Natural killer cell treated with Interleukin-12 subunit alpha and Interleukin-12 subunit beta and Interleukin-15 and Interleukin-18, amount 100 ng/mL, for 72 hours (primary cell): Measurements from ENCODE around the gene KRT36. TPM values are rescaled to one million over a fixed set of nuclear protein-coding genes. Genes with fewer than 3 reads are reported as not detected.
A peak's percentile ranks its signal among the peaks of the same experiment; 100 is the strongest.

Experiments
- ATAC-seq, 2 donors: fragments of 150-1000 bp; cut with Tn5 transposase in 1 of 2; sonication (Bioruptor Pico), chemical (Tn5 transposase) in 1 of 2; 2 replicates each; pipeline ENCODE4 v1.10.0; 2021
- DNase-seq: peaks from one replicate; pipeline ENCODE4 v3.0.0; 2022; ENCODE audit warnings: low spot score
- H3K27ac Mint-ChIP-seq, 2 donors: 1 replicate in 1 of 2; 2 replicates in 1 of 2; pipeline ENCODE4 v1.8.0; 2022; ENCODE audit warnings: mixed read lengths in 2 of 2, mild to moderate bottlenecking in 1 of 2, moderate library complexity in 1 of 2
- H3K27me3 Mint-ChIP-seq, 2 donors: 1 replicate in 1 of 2; 2 replicates in 1 of 2; pipeline ENCODE4 v1.8.0; 2022; ENCODE audit warnings: mixed read lengths in 2 of 2
- H3K36me3 Mint-ChIP-seq: one replicate; pipeline ENCODE4 v1.8.0; 2022; ENCODE audit warnings: mixed read lengths
- H3K4me1 Mint-ChIP-seq, 2 donors: 1 replicate in 1 of 2; 2 replicates in 1 of 2; pipeline ENCODE4 v1.8.0; 2022; ENCODE audit warnings: low read depth in 2 of 2, mixed read lengths in 2 of 2, mild to moderate bottlenecking in 1 of 2
- H3K4me3 Mint-ChIP-seq: one replicate; pipeline ENCODE4 v1.8.0; 2022; ENCODE audit warnings: mixed read lengths
- H3K9me3 Mint-ChIP-seq: 2 replicates; pipeline ENCODE4 v1.8.0; 2022; ENCODE audit warnings: mixed read lengths
- total RNA-seq, 2 donors: library from RNA; stranded (reverse); gene quantifications; one replicate each; pipeline ENCODE4 v1.2.3, GENCODE V29; 2022

Gene KRT36
- total RNA-seq, 2 donors from 2014 or later, result not detected

GRCh38 chr17:41500131-41500911 lies 10.6 kb upstream of the KRT36 start:
- H3K4me1 Mint-ChIP-seq, result no peaks in the 10 kb centered on the region
- H3K4me3 Mint-ChIP-seq, result no peak overlapping the region
- no peak overlapping the region for H3K27ac Mint-ChIP-seq
- H3K27me3 Mint-ChIP-seq, result peaks cover 11 to 19% of the 10 kb centered on the region in 2 donors
- no peaks in the 10 kb centered on the region for H3K9me3 Mint-ChIP-seq
- ATAC-seq (no peak), DNase-seq (no peak)
- H3K36me3 Mint-ChIP-seq, result no peaks in the 10 kb centered on the region

GRCh38 chr17:41499714-41500113 lies 10.0 kb upstream of the KRT36 start:
- Mint-ChIP-seq H3K36me3 (no peaks in the 10 kb centered on the region), H3K9me3 (no peaks in the 10 kb centered on the region), H3K27me3 (peaks cover 11 to 19% of the 10 kb centered on the region in 2 donors), H3K4me3 (no peak overlapping the region), H3K4me1 (no peaks in the 10 kb centered on the region), H3K27ac (no peak overlapping the region)
- ATAC-seq, result no peak
- no peak for DNase-seq

- H3K27ac Mint-ChIP-seq, result no peak overlapping the region
- ATAC-seq, result no peak
- H3K9me3 Mint-ChIP-seq, result no peaks in the 10 kb centered on the region
- no peak for DNase-seq
- no peaks in the 10 kb centered on the region for H3K36me3 Mint-ChIP-seq
- peaks cover 11 to 19% of the 10 kb centered on the region in 2 donors for H3K27me3 Mint-ChIP-seq
- H3K4me1 Mint-ChIP-seq, result no peaks in the 10 kb centered on the region
- H3K4me3 Mint-ChIP-seq, result no peak overlapping the region
Measured at GRCh38 chr17:41498276-41498675, 8.6 kb upstream of the KRT36 start.

GRCh38 chr17:41496803-41497484 lies 7.2 kb upstream of the KRT36 start:
- Mint-ChIP-seq H3K4me3 (no peak overlapping the region), H3K9me3 (no peaks in the 10 kb centered on the region), H3K4me1 (no peaks in the 10 kb centered on the region), H3K27ac (peak overlapping the region in 1 of 2 donors; percentile 6), H3K36me3 (no peaks in the 10 kb centered on the region), H3K27me3 (peaks cover 11 to 19% of the 10 kb centered on the region in 2 donors)
- peak; percentile 82 to 84 for ATAC-seq
- DNase-seq, result no peak

- H3K4me1 Mint-ChIP-seq, result no peaks in the 10 kb centered on the region
- no peak overlapping the region for H3K4me3 Mint-ChIP-seq
- no peaks in the 10 kb centered on the region for H3K36me3 Mint-ChIP-seq
- H3K27me3 Mint-ChIP-seq, result peaks cover 2 to 16% of the 10 kb centered on the region in 2 donors
- DNase-seq (peak; percentile 22), ATAC-seq (no peak)
- no peaks in the 10 kb centered on the region for H3K9me3 Mint-ChIP-seq
- H3K27ac Mint-ChIP-seq, result no peak overlapping the region
Measured at GRCh38 chr17:41494524-41494923, 4.8 kb upstream of the KRT36 start.

GRCh38 chr17:41492771-41493170 lies 3.1 kb upstream of the KRT36 start:
- Mint-ChIP-seq H3K4me3 (no peak overlapping the region), H3K27ac (no peak overlapping the region), H3K27me3 (no peaks in the 10 kb centered on the region), H3K4me1 (no peaks in the 10 kb centered on the region), H3K9me3 (no peaks in the 10 kb centered on the region), H3K36me3 (no peaks in the 10 kb centered on the region)
- peak; percentile 10 for DNase-seq
- no peak for ATAC-seq

GRCh38 chr17:41492351-41492750 lies 2.6 kb upstream of the KRT36 start:
- no peak overlapping the region for H3K27ac Mint-ChIP-seq
- H3K27me3 Mint-ChIP-seq, result no peaks in the 10 kb centered on the region
- no peaks in the 10 kb centered on the region for H3K9me3 Mint-ChIP-seq
- ATAC-seq (no peak), DNase-seq (no peak)
- H3K36me3 Mint-ChIP-seq, result no peaks in the 10 kb centered on the region
- no peak overlapping the region for H3K4me3 Mint-ChIP-seq
- no peaks in the 10 kb centered on the region for H3K4me1 Mint-ChIP-seq

- Mint-ChIP-seq H3K27me3 (no peaks in the 10 kb centered on the region), H3K4me1 (no peaks in the 10 kb centered on the region), H3K4me3 (no peak overlapping the region), H3K9me3 (no peaks in the 10 kb centered on the region), H3K27ac (no peak overlapping the region), H3K36me3 (no peaks in the 10 kb centered on the region)
- peak; percentile 15 for DNase-seq
- no peak for ATAC-seq
Measured at GRCh38 chr17:41491476-41491875, 1.8 kb upstream of the KRT36 start.

- H3K4me1 Mint-ChIP-seq, result no peaks in the 10 kb centered on the region
- no peaks in the 10 kb centered on the region for H3K27me3 Mint-ChIP-seq
- no peaks in the 10 kb centered on the region for H3K36me3 Mint-ChIP-seq
- no peak overlapping the region for H3K4me3 Mint-ChIP-seq
- no peak for ATAC-seq
- H3K27ac Mint-ChIP-seq, result no peak overlapping the region
- H3K9me3 Mint-ChIP-seq, result no peaks in the 10 kb centered on the region
- no peak for DNase-seq
Measured at GRCh38 chr17:41490000-41490990, 585 bp upstream of the KRT36 start.

- Mint-ChIP-seq H3K9me3 (no peaks in the 10 kb centered on the region), H3K4me1 (no peaks in the 10 kb centered on the region), H3K27me3 (peaks cover 0 to 4% of the 10 kb centered on the region in 2 donors), H3K36me3 (no peaks in the 10 kb centered on the region), H3K27ac (no peak overlapping the region), H3K4me3 (no peak overlapping the region)
- no peak for ATAC-seq
- DNase-seq, result peak; percentile 45
Measured at GRCh38 chr17:41486809-41487530, 2.7 kb downstream of the KRT36 start.

- no peak overlapping the region for H3K27ac Mint-ChIP-seq
- DNase-seq, result peak; percentile 10
- H3K4me1 Mint-ChIP-seq, result no peaks in the 10 kb centered on the region
- H3K9me3 Mint-ChIP-seq, result no peaks in the 10 kb centered on the region
- no peaks in the 10 kb centered on the region for H3K36me3 Mint-ChIP-seq
- no peak overlapping the region for H3K4me3 Mint-ChIP-seq
- no peak for ATAC-seq
- H3K27me3 Mint-ChIP-seq, result peaks cover 0 to 4% of the 10 kb centered on the region in 2 donors
Measured at GRCh38 chr17:41486316-41486715, 3.4 kb downstream of the KRT36 start.

- peaks cover 0 to 4% of the 10 kb centered on the region in 2 donors for H3K27me3 Mint-ChIP-seq
- no peak overlapping the region for H3K4me3 Mint-ChIP-seq
- H3K27ac Mint-ChIP-seq, result no peak overlapping the region
- no peaks in the 10 kb centered on the region for H3K4me1 Mint-ChIP-seq
- no peaks in the 10 kb centered on the region for H3K36me3 Mint-ChIP-seq
- DNase-seq (peak; percentile 23), ATAC-seq (no peak)
- H3K9me3 Mint-ChIP-seq, result no peaks in the 10 kb centered on the region
Measured at GRCh38 chr17:41484920-41485904, 4.5 kb downstream of the KRT36 start.
